Myocyte (in vitro differentiated cells): Measurements from ENCODE around the gene PCK1. TPM values are rescaled to one million over a fixed set of nuclear protein-coding genes. Genes with fewer than 3 reads are reported as not detected.

ENCODE experiments used
- DNase-seq: peaks from one replicate; pipeline ENCODE4 v3.0.0-alpha.2; 2012; ENCODE audit warnings: low read depth
- total RNA-seq: library from RNA; depleted of rRNA; stranded (reverse); fragments of >200 nt; gene quantifications from 2 replicates; pipeline ENCODE4 v1.2.3, GENCODE V29; 2014

Gene PCK1
- total RNA-seq, 1 donor from 2014 or later = not detected

- no peak for DNase-seq
These were observed 1.0 kb upstream of the PCK1 start for GRCh38 chr20:57559658-57560553.

DNA sequence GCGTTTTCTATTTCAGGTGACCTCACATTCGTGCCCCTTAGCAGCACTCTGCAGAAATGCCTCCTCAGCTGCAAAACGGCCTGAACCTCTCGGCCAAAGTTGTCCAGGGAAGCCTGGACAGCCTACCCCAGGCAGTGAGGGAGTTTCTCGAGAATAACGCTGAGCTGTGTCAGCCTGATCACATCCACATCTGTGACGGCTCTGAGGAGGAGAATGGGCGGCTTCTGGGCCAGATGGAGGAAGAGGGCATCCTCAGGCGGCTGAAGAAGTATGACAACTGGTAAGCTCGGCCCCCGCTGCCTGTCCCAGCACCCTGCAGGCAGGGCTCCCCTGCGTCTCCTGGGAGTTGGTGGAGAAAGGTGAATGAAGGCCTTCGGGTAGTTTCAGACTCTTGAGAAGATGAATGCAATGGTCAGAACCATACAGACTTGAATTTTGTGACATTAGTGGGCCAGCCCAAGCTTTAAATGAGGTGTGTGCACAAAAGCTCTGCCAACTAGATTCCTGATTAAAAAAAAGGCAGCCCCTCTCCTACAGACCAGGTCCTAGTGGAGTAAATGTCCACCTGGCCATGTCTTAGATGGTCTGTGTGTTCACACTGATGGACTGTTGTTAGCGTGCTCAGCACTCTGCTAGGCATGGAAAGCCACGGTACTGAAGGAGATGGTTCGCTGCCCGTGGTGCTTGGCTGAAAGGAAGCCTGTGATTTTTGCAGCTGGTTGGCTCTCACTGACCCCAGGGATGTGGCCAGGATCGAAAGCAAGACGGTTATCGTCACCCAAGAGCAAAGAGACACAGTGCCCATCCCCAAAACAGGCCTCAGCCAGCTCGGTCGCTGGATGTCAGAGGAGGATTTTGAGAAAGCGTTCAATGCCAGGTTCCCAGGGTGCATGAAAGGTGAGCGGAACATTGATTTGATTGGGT is 708 bp downstream of the PCK1 start:
- DNase-seq = no peak

DNA sequence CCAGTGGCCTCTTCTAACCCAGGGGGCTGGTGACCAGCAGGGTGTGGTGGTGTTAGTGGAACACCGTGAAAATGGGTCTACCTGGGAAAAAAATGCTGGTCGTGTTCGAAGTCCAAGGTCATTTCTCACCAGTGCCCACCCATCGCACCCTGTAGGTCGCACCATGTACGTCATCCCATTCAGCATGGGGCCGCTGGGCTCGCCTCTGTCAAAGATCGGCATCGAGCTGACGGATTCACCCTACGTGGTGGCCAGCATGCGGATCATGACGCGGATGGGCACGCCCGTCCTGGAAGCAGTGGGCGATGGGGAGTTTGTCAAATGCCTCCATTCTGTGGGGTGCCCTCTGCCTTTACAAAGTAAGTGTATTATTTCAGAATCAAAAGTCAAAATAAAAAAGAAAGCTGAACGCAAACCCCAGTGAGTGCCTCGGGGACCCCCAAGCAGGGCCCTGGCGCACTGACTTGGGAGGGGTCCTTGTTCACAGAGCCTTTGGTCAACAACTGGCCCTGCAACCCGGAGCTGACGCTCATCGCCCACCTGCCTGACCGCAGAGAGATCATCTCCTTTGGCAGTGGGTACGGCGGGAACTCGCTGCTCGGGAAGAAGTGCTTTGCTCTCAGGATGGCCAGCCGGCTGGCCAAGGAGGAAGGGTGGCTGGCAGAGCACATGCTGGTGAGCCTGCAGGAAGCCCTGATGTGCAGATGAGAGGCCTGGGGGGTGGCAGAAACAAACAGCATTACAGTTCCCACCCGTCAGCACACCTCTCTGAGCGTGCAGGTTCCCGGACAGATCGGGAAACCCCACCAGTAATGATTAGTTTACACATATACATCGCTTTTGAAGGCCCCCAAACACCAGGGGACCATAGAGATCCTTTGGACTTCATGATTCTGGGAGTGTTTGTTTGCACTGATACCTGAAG is 1.9 kb downstream of the PCK1 start:
- DNase-seq = no peak

- no peak for DNase-seq
These were observed 2.6 kb downstream of the PCK1 start for GRCh38 chr20:57563522-57563921.

DNA sequence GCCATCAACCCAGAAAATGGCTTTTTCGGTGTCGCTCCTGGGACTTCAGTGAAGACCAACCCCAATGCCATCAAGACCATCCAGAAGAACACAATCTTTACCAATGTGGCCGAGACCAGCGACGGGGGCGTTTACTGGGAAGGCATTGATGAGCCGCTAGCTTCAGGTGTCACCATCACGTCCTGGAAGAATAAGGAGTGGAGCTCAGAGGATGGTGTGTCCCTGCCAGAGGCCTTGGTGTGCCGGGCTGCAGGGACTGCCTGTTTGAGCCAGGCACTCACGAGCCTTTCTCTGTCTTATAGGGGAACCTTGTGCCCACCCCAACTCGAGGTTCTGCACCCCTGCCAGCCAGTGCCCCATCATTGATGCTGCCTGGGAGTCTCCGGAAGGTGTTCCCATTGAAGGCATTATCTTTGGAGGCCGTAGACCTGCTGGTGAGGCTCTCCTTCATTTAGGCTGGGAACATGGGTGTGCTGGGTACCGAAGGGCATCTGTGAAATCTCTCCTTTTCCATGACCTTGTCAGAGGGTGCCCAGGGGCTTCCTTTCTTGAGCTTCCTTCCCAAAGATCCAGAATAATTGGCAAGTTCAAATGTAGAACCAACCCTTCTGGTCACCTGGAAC is 3.4 kb downstream of the PCK1 start:
- no peak for DNase-seq

DNA sequence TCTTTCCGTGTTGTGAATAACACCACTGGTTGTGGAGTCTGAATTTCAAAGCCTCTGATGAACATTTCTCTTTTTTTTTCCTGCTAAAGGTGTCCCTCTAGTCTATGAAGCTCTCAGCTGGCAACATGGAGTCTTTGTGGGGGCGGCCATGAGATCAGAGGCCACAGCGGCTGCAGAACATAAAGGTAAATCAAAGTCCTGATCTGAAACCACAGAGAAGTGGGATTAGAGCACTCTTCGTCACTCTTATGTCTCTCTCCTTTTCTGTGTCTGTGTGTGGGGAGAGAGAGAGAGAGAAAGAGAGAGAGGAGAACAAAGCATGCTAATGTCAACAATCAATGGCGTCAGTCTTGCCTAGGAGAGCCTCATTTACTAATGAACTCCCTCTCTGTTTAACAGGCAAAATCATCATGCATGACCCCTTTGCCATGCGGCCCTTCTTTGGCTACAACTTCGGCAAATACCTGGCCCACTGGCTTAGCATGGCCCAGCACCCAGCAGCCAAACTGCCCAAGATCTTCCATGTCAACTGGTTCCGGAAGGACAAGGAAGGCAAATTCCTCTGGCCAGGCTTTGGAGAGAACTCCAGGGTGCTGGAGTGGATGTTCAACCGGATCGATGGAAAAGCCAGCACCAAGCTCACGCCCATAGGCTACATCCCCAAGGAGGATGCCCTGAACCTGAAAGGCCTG is 4.2 kb downstream of the PCK1 start:
- DNase-seq = no peak

- DNase-seq = no peak
These were observed 5.5 kb downstream of the PCK1 start for GRCh38 chr20:57566399-57566798.

- no peak for DNase-seq
These were observed 6.0 kb downstream of the PCK1 start for GRCh38 chr20:57566803-57567459.

GRCh38 chr20:57567471-57568079 is 6.7 kb downstream of the PCK1 start:
- no peak for DNase-seq

DNA sequence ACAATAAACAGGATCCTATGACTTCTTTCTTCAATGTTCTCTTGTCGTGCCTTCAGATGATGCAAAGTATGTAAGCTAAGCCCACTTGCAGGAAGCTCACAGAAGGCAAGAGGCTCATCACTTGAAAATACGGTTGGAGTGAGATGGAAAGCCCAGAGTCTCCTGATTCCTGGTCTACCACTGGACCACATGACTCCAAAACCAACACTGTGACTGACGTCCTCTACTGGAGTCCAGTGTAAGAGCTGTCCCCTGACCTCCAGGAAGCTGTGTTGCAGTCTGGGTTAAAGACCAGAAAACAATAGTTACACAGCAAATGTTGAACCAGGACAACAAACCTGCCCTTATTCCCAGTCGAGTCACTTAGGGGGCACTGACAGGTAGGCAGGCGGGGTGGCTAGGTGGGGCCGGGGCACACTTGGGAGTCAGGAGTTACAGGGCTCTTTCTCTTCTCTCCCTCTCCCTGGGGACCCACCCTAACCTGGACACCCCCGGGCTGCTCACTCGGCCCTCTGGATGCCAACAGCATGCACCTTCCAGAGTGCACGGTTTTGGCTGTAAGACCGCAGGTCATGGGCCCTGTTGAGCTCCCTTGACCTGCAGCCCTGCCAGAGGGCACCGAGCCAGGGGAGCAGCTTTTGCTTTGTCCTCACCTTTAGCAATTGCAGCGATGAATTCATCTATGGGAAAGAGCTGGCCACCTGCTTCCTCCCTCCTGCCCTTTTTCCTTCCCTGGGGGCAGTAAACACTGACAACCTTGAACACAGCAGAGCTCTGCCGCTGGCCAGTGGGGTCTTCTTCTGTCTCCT is 7.4 kb downstream of the PCK1 start:
- DNase-seq = no peak

- no peak for DNase-seq
These were observed 8.1 kb downstream of the PCK1 start for GRCh38 chr20:57568960-57569359.

GRCh38 chr20:57570145-57570850 is 9.4 kb downstream of the PCK1 start:
- no peak for DNase-seq

- no peak for DNase-seq
These were observed 10.0 kb downstream of the PCK1 start for GRCh38 chr20:57570920-57571319.

DNA sequence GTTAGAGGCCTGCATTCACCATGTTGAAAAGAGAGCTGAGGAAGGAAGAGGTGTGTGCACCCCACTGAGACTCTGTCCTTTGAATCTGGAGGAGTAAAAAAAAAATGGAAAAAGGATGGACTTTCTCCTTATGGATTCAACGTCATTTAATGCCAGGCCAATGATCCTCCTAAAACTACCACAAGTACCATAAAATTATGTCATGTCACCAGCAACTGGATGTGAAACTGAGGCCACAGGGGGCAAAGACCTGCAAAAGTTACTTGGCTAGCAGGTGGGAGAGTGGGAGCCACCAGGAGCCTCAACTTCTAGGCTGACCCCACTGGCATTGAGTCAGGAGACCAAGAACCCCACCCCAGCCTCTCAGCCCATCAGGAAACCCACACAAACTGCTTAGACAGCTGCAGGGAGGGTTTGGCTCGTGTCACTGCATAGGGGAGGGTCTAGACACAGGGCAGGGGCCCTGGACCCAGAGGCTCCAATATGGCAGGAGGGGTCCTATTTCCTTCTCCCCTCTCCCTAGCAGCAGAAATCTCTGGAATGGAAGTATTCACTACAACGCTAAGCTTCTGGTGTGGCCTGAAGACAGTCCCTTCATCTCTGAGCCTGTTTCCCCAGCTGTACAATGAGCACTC is 11.0 kb downstream of the PCK1 start:
- no peak for DNase-seq

DNA sequence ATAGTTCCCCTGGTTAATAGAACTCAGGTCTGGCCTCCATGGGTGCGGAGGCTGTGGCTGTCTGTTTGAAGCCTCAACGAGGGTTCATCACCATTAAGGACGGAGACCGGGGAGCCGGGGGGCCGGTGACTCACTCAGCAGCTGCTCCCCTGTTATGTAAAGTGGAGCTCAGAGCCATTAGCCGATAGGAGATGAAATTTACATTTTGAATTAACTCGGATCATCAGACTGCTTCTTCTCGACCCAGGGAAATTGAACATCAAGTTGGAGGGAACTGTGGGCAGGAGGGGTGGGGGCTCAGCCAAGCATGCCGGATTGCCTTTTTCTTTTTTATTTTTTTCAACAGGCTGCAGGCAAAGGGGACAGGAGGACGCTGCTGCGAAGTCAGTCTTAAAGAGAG is 12.3 kb downstream of the PCK1 start:
- DNase-seq = no peak

DNA sequence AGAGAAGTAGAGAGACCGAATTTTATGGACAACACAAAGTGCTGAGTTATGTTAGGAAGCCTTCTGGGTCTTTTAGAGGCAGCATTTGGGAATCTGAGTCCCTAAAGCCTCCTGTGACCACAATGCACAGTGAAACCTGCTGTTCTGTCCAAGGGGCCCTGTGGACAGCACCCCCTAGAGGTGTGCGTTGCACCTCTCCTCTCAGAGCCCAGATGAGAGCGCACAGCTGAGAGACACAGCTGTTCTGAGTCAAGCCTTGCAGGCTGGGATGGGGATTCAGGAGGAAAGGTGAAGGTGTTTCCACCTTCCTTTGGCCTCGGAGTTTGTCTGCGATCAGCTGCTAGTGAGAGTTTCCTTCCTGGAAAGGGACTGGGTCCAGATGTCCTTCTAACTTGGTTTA is 13.0 kb downstream of the PCK1 start:
- DNase-seq = no peak

- DNase-seq = no peak
These were observed 14.0 kb downstream of the PCK1 start for GRCh38 chr20:57574954-57575353.
